RWPE1 (cell line): ENCODE results near the gene PLPP6.
A peak's percentile ranks its signal among the peaks of the same experiment; 100 is the strongest.

ENCODE experiments used
- CTCF ChIA-PET: fragments of 350-600 bp; sonication (Branson Sonifier 250); formaldehyde crosslinking; extraction: SDS; loops from one replicate; lab custom pipeline; 2021; lab: Yijun Ruan, JAX
- POLR2A ChIA-PET: fragments of 400-600 bp; formaldehyde crosslinking; extraction: SDS; loops from one replicate; lab custom pipeline; 2020; ENCODE audit warnings: antibody characterized with exemption; ENCODE audit not compliant: low non-redundant PET; lab: Yijun Ruan, JAX
- DNase-seq: peaks from one replicate; pipeline ENCODE4 v3.0.0; 2012; ENCODE audit warnings: low spot score
- H3K27ac ChIP-seq: fragments of 450-650 bp; 2 replicates; pipeline ENCODE4 v1.5.1; 2017
- CTCF ChIP-seq: fragments of 450-650 bp; conservative IDR thresholded peaks from 2 replicates; pipeline ENCODE4 v1.5.1; 2017; ENCODE audit warnings: low read depth, mild to moderate bottlenecking

PLPP6 gene

GRCh38 chr9:4662108-4662988 lies at the start of gene PLPP6:
Gene PLPP6, plus strand, starts transcription at chr9:4662294. Its CDS starts 82 bp downstream, at chr9:4662376.
- peak; percentile 67 for TF ChIP-seq CTCF
- DNase-seq, result peak; percentile 81
- peak within 1 kb of the TSS; percentile 63 for H3K27ac ChIP-seq
- POLR2A ChIA-PET, result no interaction called here
- CTCF ChIA-PET, result interaction anchor here (0.6 kb wide), 1 partner anchor 263 kb away, joined by 3 read pairs; no protein-coding TSS in a partner anchor

- TF ChIP-seq CTCF, result no peak
- ChIA-PET CTCF (interaction anchor here (0.7 kb wide), 1 partner anchor 10 kb away, joined by 3 read pairs; no protein-coding TSS in a partner anchor), POLR2A (no interaction called here)
- no peak for DNase-seq
- H3K27ac ChIP-seq, result no peak overlapping the region
Observed at GRCh38 chr9:4614627-4615026, 47.5 kb upstream of the PLPP6 start.

- ChIA-PET POLR2A (no interaction called here), CTCF (no interaction called here)
- no peak overlapping the region for H3K27ac ChIP-seq
- no peak for DNase-seq
- no peak for TF ChIP-seq CTCF
Observed at GRCh38 chr9:4615251-4615650, 46.8 kb upstream of the PLPP6 start.

- CTCF ChIA-PET, result no interaction called here
- no peak overlapping the region for H3K27ac ChIP-seq
- no peak for DNase-seq
- TF ChIP-seq CTCF, result no peak
- POLR2A ChIA-PET, result no interaction called here
Observed at GRCh38 chr9:4615778-4616177, 46.3 kb upstream of the PLPP6 start.

GRCh38 chr9:4617752-4618151 lies 44.3 kb upstream of the PLPP6 start:
- ChIA-PET POLR2A (no interaction called here), CTCF (no interaction called here)
- DNase-seq, result no peak
- H3K27ac ChIP-seq, result no peak overlapping the region
- no peak for TF ChIP-seq CTCF

- CTCF ChIA-PET, result no interaction called here
- POLR2A ChIA-PET, result no interaction called here
- DNase-seq, result no peak
- no peak for TF ChIP-seq CTCF
- H3K27ac ChIP-seq, result no peak overlapping the region
Observed at GRCh38 chr9:4618700-4619099, 43.4 kb upstream of the PLPP6 start.
